Daoy (cell line): ENCODE results near the gene ATP2B1. TPM values are rescaled to one million over a fixed set of nuclear protein-coding genes. Genes with fewer than 3 reads are reported as not detected.
"Not testable (repeated sequence)": the region's sequence is repeated elsewhere in the genome, so short reads cannot be mapped to it uniquely, and the experiment has no call there.

Experiments used
- DNase-seq: peaks from one replicate; pipeline ENCODE4 v3.0.0-alpha.2; 2015; ENCODE audit warnings: low read depth
- total RNA-seq: library from RNA; depleted of rRNA; stranded (reverse); fragments of >200 nt; shearing (Covaris generic); gene quantifications from 2 replicates; pipeline ENCODE4 v1.2.3, GENCODE V29; 2014; rRNA removed

Gene ATP2B1
- 26.9 and 37.0 TPM in 2 replicates for total RNA-seq

DNA sequence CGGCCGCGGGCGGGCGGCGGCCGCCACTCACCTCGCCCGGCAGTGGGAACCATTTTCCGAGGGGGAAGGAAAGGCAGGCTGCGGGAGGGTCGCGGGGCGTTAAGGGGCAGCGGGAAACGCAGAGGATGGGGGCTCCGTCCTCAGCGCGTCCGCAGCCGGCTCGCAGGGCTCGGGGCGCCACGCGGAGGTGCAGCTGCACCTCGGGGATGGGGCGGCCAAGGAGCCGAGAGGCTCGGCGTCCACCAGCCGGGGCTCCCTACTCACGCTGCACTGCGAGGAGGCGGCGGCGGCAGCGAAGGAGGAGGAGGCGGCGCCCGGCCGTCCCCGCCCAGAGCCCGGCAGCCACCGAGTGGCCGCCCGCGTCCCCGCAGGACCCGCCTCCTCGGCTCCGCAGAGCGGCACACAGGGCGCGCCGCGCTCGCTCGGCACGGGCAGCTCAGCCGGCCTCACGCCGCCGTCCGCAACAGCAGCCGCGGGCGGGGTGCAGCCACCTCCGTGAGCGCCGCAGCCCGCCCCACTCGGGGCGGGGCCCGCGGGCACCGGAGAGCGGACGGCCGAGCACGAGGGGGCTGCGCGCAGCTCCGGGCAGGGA lies at the start of gene ATP2B1:
ATP2B1 (minus strand) TSS at position 274 of the 592 bp plus-strand sequence. CDS start 52,952 bp downstream, outside the sequence.
- DNase-seq = peak; percentile 94

DNA sequence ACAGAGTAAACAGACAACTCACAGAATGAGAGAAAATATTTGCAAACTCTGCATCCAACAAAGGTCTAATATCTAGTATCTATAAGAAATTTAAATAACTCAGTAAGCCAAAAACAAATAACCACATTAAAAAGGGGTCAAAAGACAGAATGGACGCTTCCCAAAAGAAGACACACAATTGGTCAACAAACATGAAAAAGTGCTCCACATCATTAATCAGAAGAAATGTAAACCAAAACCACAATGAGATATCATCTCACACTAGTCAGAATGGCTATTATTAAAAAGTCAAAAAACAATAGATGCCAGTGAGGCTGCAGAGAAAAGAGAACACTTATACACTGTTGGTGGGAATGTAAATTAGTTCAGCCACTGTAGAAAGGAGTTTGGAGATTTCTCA lies 49.3 kb upstream of the ATP2B1 start:
- not testable (repeated sequence) for DNase-seq

DNA sequence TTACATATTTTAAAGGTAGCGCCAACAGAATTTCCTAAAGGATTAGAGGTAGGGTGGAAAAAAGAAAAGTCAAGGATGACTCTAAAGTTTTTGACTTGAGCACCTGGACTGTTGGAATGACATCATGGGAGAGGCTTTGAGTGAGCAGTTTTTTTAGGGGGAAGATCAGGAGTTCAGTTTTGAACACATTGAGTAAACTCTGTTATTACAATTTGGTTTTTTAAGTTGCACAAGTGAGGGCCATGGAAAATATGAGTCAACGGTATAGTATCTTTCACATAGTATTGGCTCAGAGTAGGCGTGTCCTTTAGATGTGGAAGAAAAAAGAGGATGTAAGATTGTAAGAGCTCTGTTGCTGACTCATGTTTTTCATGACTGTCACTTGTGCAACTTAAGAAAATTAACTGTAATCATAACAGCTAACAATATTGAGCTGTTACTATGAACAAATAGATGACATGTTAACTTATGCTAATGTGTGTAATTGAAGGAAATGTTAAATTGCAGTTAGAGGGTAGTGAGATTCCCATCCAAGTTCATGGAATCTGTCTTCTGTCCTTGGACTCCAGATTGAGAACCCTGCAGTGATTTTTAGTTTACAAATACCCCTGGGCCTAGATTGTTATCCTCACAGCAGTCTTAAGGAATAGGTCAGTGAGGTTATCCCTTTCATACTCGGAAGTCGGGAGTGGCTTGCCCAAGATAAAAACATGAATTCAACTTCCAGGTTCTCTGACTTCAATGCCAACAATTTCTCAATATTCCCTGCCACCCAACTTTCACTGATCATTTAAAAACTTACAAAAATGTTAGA lies 48.2 kb upstream of the ATP2B1 start:
- DNase-seq = peak; percentile 84

DNA sequence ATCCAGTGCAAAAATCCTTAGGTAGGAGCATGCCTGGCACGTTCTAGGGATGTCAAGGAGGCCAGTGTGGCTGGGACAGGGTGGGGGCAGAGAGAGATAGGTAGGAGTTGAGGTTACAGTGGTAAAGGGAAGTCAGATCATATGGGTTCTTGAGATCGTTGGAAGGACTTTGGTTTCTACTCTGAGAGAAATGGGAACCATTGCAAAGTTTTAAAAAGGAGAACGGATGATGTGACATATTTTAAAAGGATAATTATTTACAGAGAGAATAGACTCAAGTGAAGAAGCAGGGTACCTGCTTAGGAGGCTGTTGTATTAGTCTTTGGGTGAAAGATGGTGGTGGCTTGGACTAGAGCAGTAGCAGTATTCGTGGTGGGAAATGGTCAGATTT lies 47.6 kb upstream of the ATP2B1 start:
- no peak for DNase-seq

DNA sequence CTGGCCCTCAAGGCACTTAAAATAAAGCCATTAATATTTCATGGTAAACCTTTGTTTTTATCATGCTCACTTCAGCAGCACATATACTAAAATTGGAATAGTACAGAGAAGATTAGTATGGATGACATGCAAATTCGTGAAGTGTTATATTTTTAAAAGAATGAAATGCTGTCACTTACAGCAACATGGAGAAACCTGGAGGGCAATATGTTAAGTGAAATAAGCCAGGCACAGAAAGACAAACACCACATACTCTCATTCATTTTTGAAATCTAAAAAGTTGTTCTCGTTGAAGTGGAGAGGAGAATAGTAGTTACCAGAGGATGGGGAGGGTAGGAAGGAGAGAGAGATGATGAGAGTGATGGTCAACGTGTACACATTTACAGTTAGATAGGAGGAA lies 45.4 kb upstream of the ATP2B1 start:
- no peak for DNase-seq

DNA sequence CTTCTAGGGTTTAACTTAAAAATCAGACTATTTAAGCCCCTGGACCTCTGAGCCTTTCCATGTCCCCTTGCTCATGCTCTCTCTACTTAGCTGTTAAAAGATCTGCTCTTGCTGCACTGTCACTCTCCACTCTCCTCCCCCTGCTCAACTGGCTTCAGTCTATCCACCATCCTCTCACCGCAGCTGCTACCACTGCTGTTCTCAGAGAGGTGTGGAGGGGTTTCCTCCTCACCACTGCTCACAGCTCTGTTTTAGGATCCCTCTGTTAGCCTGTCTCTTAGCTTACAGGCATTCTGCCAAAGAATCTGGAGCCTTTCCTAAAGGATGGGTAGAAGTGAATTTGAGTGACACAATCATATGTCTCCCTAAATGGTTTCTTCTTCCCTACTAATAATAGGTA lies 43.7 kb upstream of the ATP2B1 start:
- no peak for DNase-seq

DNA sequence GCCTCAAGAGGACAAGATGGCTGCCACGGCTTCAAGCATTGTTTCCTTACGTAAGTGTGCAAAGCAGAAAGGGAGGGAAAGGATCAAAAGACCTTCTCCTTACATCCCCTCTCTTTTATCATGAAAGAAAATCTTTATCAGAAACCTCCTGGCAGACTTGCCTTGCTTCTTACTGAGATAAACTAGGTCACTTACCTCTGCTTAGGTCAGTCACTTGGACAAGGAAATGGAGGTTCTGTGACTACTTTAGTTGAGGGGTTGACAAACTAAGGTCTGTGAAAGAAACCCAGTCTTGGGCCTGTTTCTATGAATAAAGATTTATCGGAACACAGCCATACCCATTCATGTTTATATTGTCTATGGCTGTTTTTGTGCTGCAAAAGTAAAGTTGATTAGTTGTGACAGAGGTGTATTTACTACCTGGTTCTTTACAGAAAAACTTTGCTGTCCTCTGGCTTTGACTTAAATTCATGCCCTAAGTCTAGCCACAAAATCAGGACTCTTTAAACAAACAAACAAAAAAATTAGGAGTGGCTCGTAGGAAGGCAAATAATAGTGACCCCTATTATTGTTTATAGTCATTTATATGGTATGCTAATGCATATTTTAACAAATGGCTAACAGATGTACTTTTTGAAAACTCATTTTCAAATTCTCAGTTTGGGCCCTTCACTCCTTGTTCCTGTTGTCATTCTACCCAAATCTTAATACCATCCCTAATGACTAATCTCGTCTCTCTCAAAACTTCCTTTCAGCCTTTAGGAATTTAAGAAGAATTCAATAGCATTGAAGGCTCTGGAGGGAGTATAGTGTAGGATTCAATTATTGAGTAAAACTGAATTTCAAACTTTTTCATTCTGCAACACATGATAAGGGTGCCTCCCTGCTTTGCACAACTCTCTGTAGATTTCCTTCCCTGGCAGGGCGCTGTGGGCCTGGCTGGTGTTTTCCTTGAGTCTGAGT lies 42.0 kb upstream of the ATP2B1 start:
- DNase-seq = no peak

DNA sequence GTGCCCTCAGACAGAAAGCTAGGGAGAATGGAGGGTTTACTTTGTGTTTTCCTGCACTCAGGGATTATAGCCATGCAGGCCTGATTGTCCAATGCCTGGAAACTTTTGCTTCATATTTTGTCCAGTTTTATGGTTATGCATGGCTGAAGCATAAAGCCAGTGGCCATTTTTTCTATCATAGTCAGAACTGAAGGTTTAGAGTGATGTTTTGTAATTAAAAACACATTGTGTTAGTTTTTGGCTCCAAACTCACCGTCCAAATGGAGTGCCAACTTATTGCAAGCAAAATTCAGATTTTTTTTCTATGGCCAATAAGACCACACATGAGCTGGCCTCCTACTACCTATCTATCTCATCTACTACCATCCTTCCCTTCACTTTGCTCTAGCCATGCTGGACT lies 40.2 kb upstream of the ATP2B1 start:
- no peak for DNase-seq

DNA sequence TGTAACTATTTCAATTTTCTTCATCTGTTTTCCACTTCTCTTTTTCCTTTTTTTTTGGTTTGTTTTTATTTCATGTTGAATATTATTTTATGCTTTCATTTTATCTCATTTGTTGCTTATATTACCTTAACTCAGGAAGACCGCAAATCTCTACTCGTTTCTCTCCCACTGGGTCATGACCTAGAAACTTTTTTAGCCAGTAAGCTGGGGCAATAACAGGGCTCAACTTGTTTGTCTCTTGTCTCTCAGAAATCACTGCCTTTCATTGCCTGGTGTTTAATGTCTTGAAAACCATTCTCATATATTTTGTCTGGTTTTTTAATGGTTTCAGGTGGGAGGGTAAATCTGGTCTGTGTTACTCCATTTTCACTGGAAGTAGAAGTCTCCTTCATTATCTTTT lies 36.6 kb upstream of the ATP2B1 start:
- no peak for DNase-seq

DNA sequence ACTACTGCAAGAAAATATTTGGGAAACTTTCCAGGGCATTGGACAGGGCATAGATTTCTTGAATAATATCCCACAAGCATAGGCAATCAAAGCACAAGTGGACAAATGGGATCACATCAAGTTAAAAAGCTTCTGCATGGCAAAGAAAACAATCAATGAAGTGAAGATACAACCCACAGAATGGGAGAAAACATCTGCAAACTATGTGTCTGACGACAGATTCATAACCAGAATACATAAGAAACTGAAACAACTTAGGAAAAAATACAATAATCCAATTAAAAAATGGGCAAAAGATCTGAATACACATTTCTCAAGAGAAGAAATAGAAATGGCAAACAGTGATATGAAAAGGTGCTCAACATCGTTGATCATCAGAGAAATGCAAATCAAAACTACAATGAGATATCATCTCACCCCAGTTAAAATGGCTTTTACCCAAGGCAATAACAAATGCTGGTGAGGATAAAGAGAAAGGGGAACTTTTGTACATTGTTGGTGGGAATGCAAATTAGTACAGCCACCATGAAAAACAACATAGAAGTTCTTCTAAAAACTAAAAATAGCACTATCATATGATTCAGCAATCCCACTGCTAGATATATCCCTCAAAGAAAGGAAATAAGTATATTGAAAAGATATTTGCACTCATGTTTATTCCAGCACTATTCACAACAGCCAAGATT lies 33.8 kb upstream of the ATP2B1 start:
- DNase-seq = no peak

DNA sequence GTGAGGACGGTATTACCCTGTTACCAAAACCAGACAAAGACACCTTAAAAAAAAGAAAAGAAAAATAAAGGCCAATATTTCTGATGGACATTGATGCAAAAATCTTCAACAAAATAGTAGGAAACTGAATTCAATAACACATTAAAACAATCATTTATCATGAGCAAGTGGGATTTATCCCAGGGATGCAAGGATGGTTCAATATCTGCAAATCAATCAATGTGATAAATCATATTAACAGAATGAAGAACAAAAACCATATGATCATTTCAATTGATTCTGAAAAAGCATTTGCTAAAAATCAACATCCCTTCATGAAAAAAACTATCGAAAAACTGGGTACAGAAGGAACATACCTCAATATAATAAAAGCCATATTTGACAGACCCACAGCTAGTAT lies 32.3 kb upstream of the ATP2B1 start:
- DNase-seq = no peak

DNA sequence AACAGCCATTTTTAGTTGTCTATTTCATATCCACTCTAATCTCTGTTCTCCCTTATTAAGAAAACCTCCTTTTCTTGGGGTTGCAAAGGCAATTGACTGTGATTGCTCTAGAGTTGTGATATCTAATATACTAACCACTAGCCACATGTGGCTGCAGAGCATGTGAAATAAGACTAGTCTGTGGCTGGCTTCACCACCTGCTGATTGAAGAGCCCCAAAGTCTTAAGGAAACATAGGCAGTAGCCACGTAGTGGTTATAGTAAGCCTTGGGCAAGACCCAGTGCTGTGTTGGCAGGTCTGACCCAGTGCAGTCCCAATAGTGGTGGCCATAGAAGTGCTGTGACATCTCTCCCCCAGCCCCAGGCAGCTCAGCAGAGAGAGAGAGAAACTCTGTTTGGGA lies 28.4 kb upstream of the ATP2B1 start:
- no peak for DNase-seq

DNA sequence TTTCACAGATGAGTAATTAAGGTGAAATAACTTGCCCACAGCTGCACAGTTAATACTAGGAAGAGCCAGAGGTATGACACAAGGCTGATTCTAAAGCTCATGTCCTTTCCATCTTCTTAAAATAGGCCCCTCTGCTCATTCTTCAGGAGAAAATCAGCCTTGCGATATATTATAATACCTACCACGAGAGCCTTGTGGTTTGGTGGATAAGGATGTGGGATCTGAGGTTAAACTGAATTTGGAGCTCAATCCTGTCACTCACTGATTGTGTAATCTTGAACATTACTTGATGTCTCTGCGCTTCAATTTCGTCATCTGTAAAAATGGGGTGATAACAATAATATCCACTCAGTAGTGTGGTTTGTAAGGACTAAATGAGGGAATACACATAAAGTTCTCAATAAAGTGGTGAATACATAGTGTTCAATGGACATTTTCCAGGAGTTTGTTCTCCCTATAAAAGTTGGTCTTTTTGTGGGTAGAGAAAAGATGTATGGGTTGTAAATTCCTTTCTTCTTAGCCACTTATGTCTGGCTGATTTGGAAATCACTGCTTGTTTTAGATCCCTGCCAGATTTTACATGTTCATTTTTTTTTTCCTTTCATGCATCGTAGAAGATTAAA lies 25.1 kb upstream of the ATP2B1 start:
- peak; percentile 85 for DNase-seq

DNA sequence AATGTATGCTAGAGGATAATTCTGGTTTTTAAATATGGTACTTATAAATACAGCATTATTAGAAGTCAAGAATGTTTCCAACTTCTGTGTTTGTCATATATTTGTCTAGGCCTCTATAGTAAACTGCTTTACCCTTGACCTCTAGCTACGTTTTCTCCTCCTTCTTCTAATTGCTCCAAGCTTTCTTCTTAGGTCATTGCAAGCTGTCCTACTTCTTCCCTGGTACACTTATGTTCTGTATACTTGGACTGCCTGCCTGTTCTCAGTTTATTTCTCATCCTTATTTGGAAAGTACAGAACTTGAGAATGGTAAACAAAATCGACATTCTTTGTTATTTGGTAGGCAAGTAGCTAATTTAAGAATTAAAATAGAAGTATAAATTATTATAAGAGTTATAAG lies 23.9 kb upstream of the ATP2B1 start:
- DNase-seq = no peak

DNA sequence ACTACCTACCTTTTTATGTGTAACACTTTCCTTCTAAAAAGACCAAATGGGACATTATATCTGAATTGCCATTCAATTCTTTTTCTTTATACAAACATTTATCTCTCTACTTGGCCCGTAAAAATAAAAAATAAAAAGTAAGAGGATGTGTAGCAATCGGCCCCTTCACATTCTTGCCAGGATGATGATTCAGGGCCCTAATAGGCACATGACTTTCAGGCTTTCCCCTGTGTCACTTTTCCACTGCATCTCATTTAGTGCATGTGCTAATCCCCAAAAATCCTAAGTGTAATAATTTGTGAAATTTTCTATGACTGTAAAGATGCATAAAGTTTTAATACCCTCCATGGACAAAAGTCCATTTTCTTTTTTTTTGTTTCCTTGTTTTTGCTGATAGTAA lies 23.0 kb upstream of the ATP2B1 start:
- peak; percentile 55 for DNase-seq

DNA sequence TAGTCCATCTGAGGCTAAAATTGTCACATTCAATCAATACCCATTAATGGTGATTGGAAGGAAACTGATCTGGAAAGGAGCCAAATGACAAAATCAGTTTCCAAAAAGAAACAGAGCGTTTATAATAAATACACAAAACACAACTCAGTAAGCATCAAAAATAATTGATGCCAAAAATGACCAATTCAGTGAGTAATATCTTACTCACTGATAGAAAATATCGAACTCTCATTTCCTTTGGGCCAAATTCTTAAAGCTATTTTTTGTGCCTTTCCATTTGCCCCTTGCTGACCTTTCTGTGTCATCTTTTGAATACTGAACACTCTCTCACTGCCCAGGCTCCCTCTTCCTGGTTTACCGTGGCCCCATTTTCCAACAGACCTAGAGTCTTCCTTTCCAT lies 22.5 kb upstream of the ATP2B1 start:
- no peak for DNase-seq

DNA sequence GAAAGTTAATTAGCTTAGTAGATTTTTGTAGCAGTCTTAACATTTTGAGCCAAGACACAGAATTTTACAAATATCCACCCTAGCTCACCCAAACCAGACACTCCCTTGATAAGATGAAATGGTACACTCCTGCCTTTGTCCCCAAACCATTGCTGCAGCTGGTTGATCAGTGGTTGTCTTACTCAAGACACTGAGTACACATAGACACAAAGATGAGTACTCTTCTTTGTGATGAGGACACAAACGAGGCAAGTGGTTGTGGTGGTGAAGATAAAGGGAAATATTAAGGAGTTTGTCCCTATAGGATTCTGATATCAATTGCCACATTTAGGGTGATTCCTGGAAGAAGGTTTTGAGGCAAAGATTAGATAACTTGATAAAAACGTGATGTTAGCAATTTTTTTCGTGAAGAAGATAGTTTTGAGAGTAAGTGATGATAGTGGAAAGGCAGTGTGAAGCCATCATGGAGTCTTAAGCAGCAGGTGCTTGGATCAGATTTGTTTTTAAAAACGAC lies 21.4 kb upstream of the ATP2B1 start:
- DNase-seq = no peak

DNA sequence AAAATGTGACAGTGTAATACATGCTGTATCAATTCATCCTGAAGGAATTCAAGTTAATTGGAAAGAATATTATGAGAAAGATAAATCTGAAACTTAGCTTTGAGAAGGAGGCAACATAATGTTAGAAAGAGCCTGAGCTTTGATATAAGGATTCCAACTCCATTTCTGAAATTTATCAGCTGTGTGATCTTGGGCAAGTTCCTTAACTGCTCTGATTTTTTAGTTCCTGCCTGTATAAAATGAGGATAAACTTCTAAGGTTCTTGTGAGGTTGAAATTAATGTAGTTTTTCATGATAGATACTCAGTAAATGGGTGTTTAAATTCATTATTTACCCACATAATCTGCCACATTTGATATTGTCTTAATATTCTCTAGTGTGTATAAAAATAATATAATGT lies 14.6 kb upstream of the ATP2B1 start:
- no peak for DNase-seq

DNA sequence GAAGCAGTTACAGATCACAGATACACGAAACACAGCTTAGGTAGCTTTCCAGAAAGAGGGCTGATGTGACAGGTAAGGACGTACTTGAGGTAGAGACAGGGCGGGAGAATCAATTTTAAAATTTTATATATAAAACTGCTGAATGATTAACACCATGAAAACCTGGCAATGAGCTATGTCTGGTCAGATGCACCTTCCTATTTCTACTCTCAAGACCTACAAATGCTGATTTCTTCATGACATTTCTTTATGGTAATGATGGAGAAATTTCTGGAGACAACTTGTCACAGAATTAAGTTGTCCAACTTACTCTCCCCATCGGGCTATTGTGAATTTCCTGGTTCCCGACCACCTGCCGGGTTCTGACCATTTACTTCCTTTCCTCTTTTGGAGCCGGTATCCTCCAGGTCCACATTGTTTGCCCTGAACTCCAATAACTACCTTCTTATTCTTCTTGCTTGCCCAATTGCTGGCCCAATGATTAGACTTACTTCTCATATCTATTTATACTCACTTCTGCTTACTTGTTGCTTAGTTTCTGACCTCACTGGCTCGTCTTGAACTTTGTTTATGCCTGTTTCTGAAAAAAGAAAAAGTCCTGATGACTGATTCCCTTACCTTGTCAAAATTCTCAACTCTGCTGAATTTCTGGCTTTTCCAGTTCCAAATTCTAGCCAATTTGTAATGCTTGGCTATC lies 12.8 kb upstream of the ATP2B1 start:
- DNase-seq = no peak

DNA sequence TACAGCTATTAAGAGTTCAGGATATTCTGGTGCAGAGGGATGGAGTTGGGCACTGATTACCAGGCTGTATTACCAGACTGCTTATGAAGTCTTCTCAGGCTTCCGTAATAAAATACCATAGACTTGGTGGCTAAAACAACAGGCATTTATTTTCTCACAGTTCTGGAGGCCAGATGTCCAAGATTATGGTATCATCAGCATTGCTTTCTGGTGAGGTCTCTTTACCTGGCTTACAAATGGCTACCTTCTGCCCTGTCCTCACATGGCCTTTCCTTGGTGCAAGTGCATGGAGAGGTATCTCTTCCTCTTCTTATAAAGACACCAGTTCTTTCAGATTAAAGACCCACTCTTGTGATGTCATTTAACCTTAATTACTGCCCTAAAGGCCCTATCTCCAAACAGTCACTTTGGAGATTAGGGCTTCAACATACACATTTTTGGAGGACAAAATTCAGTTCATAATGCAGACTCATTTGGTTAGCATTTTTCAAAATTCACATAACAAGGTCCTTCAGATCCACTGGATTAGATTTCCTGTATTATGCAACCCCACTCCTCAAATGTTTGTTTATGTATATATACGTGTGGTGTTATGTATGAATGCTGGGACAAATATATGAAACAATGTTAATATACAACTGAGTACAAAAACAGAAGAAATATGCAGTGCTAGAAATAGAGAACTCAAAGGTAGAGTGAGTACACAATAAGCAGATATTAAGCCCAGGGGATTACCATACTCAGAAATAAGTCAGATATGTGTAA lies 9.3 kb upstream of the ATP2B1 start:
- no peak for DNase-seq
